Skin of body (tissue), 3 donors: ENCODE data around the gene WDR45B. TPM values are rescaled to one million over a fixed set of nuclear protein-coding genes. Genes with fewer than 3 reads are reported as not detected.
"Not testable (repeated sequence)": the region's sequence is repeated elsewhere in the genome, so short reads cannot be mapped to it uniquely, and the experiment has no call there.

ENCODE experiments used
- DNase-seq: peaks from one replicate; lab custom pipeline; 2025; lab: John Stamatoyannopoulos, UW
- small RNA-seq: library from RNA; depleted of rRNA; stranded (forward); fragments of <200 nt; gene quantifications from one replicate; pipeline ENCODE3, GENCODE V24; 2014; ENCODE audit warnings: low replicate concordance
- total RNA-seq: library from RNA; depleted of rRNA; stranded (reverse); fragments of >200 nt; gene quantifications from one replicate; pipeline ENCODE4 v1.2.3, GENCODE V29; 2014

The WDR45B gene
- total RNA-seq, 1 donor from 2014 or later, result 54.9 TPM

GRCh38 chr17:82585935-82586575 lies 62.2 kb downstream of the WDR45B start:
- peak; percentile 15 for DNase-seq

GRCh38 chr17:82583720-82584234 lies 64.5 kb downstream of the WDR45B start:
- DNase-seq, result no peak

- DNase-seq, result no peak
Measured at GRCh38 chr17:82582709-82583108, 65.5 kb downstream of the WDR45B start.

GRCh38 chr17:82582213-82582612 lies 66.0 kb downstream of the WDR45B start:
- DNase-seq, result no peak

- not testable (repeated sequence) for DNase-seq
Measured at GRCh38 chr17:82579969-82580368, 68.3 kb downstream of the WDR45B start.

GRCh38 chr17:82577300-82577699 lies 70.9 kb downstream of the WDR45B start:
- DNase-seq, result no peak

- DNase-seq, result not testable (repeated sequence)
Measured at GRCh38 chr17:82575581-82576221, 72.5 kb downstream of the WDR45B start.

- DNase-seq, result no peak
Measured at GRCh38 chr17:82574041-82574440, 74.2 kb downstream of the WDR45B start.

- DNase-seq, result no peak
Measured at GRCh38 chr17:82571855-82572254, 76.4 kb downstream of the WDR45B start.

- no peak for DNase-seq
Measured at GRCh38 chr17:82570277-82570676, 78.0 kb downstream of the WDR45B start.

GRCh38 chr17:82569621-82570020 lies 78.6 kb downstream of the WDR45B start:
- DNase-seq, result no peak

GRCh38 chr17:82568997-82569393 lies 79.2 kb downstream of the WDR45B start:
- DNase-seq, result no peak

- DNase-seq, result no peak
Measured at GRCh38 chr17:82567286-82567685, 81.0 kb downstream of the WDR45B start.

GRCh38 chr17:82566129-82566960 lies 81.9 kb downstream of the WDR45B start:
- DNase-seq, result no peak

GRCh38 chr17:82565551-82565950 lies 82.7 kb downstream of the WDR45B start:
- peak; percentile 47 for DNase-seq

Small RNA genes lying within 50 kb of the gene (small RNA-seq; reads per million reads assigned to genes)
- gene MIR4525, result not detected

Other genes with a start within 250 kb of the WDR45B start
- 14.8 TPM for gene HEXD, start 230.1 kb downstream of the WDR45B start, total RNA-seq
- 13.5 TPM for gene OGFOD3, start 229.9 kb downstream of the WDR45B start, total RNA-seq
- 24.8 TPM for gene CYBC1, start 197.7 kb downstream of the WDR45B start, total RNA-seq
- 36.0 TPM for gene NARF, start 189.7 kb downstream of the WDR45B start, total RNA-seq
- gene FOXK2, start 128.7 kb downstream of the WDR45B start, total RNA-seq, result 25.4 TPM
- 7.5 TPM for gene RAB40B, start 50.3 kb upstream of the WDR45B start, total RNA-seq
- 20.1 TPM for gene FN3KRP, start 68.3 kb upstream of the WDR45B start, total RNA-seq
- gene FN3K, start 87.2 kb upstream of the WDR45B start, total RNA-seq, result 8.1 TPM
- gene TBCD, start 103.6 kb upstream of the WDR45B start, total RNA-seq, result 44.5 TPM
- 31.3 TPM for gene ZNF750, start 191.6 kb upstream of the WDR45B start, total RNA-seq